DLD1 (cell line): Measurements from ENCODE around the gene PIANP.
"Not testable (repeated sequence)": the region's sequence is repeated elsewhere in the genome, so short reads cannot be mapped to it uniquely, and the experiment has no call there.

ENCODE experiments used
- in situ Hi-C: cut with HindIII; loops from 2 replicates; pipeline ENCODE4 v1.10.0; 2017; ENCODE audit warnings: low sequenced_read_pairs

The PIANP gene

DNA sequence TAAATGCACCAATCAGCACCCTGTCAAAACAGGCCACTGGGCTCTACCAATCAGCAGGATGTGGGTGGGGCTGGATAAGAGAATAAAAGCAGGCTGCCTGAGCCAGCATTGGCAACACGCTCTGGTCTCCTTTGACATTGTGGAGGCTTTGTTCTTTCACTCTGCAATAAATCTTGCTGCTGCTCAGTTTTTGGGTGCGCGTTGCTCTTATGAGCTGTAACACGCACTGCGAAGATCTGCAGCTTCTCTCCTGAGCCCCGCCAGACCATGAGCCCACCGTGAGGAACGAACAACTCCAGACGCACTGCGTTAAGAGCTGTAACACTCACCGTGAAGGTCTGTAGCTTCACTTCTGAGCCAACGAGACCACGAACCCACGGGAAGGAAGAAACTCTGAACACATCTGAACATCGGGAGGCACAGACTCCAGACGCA lies 8.4 kb upstream of the PIANP start:
- in situ Hi-C loops: no loop called here

GRCh38 chr12:6708351-6708750 lies 7.7 kb upstream of the PIANP start:
- in situ Hi-C loops: not testable (repeated sequence)

DNA sequence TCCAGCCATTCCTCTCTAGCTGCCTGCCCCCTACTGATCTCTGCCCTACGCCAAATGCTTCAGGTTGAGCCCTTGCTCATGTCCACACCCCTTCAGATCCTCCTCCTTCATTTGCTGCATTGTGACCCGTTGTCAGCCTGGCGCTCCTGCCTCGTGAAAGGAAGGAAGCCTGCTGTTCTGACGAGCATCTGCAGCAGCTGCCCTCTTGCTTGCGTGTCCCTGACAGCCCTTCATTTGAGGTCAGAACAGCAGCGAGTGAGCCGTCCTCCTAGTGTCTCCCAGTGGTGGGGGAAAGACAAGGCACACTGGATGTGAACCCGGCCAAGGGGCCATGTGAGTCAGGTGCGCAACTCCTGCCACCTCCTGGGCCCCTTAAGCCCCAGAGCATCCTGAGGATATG lies 3.0 kb upstream of the PIANP start:
- in situ Hi-C loops: no loop called here

DNA sequence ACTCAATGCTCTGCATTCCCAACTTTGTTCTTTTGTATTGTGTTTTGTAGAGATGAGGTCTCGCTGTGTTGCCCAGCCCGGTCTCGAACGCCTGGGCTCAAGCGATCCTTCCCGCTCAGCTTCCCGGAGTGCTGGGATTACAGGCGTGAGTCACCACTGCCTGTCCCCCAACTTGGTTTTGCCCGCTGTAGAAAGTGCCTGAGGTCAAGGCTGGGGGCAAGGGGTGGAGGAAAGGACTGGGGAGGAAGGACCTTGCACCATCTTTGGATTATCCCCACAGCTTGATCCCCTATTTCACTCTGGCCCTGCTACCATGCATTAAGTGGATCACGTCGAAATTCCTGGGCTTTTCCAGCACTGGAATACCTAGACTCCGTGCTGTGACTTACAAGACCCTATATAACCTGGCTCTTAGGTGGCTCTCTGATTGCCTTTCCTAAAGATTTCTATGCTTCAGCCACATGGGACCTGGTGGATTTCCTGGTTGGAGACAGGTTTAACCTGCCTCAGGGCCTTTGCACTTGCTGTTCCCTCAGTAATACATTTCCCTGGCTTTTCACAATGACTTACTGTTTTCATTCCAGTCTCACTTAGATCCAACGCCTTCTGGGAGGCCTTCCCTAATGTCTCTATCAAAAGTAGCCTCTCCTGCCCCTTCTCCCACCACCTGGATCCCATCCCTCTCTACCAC lies 608 bp upstream of the PIANP start:
- in situ Hi-C loops: no loop called here

- in situ Hi-C loops: no loop called here
These were observed 498 bp downstream of the PIANP start for GRCh38 chr12:6699989-6700645.

- in situ Hi-C loops: no loop called here
These were observed 1.2 kb downstream of the PIANP start for GRCh38 chr12:6699259-6699988.

DNA sequence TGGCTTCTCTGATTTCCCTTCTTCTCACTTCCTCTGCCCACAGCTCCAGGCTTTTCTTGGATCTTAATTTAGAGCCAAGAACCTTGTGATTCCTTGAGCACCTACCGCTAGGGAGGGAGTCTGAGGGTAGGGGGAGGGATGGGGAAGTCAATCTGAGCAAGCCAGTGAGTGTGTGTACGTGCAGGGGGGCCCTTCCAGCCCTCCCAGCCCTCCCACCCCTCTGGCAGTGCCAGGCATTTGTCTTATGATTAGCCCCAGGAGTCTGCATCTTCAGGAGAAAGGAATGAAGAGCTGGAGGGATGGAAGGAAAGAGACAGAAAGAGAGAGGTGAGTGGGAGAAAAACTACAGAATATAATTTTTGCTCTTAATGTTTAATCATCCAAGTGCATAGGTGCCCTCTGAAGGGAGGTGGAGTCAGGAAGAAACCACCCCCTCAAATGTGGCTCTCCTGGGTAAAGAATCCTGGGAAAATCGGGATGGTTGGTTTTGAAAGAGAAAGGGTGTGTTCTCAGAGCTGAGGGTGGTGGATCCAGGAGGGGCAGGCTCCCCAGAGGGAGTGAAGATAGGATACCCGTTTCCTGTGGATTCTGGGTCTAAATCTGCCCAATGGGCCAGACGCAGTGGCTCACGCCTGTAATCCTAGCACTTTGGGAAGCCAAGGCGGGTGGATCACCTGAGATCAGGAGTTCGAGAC lies 2.1 kb downstream of the PIANP start:
- in situ Hi-C loops: no loop called here

GRCh38 chr12:6697584-6698351 lies 2.8 kb downstream of the PIANP start:
- in situ Hi-C loops: no loop called here

- in situ Hi-C loops: no loop called here
These were observed 3.7 kb downstream of the PIANP start for GRCh38 chr12:6696690-6697583.

DNA sequence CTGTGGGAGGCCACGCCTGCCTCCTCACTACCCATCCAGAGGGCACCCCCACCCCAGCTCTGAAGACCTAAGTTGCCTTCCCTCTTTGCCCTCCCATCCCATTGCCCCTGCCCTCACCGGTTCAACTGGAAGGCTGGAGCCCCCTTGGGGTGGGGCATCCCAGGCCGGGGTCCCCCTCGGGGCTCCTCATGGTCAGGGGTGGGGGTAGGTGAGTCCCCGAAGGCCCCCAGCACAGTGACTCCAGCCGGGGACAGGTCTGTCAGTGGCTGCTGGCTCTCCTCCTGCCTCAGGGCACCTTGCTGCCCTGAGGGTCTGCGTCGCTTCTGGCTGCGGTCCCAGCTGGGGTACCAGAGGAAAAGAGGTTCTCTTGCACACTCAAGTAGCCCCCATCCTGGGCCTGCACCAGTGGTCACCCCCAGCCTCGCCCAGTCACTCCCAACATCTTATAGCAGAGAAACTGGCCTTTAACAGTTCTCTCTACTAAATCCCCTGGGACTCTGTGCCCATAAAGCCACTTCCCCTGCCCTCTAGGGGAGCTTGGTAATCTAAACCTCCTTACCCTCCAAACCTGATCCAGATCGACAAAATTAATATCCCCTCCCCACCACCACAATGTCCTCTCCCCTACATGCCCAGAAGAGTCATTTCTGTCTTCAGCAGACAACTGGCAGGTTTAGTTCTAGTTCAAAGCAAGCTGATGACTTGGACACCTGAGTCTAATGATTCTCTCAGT lies 5.1 kb downstream of the PIANP start:
- in situ Hi-C loops: no loop called here

- in situ Hi-C loops: no loop called here
These were observed 5.9 kb downstream of the PIANP start for GRCh38 chr12:6694701-6695100.

- in situ Hi-C loops: no loop called here
These were observed 6.7 kb downstream of the PIANP start for GRCh38 chr12:6693832-6694355.

- in situ Hi-C loops: no loop called here
These were observed 7.7 kb downstream of the PIANP start for GRCh38 chr12:6692888-6693287.

DNA sequence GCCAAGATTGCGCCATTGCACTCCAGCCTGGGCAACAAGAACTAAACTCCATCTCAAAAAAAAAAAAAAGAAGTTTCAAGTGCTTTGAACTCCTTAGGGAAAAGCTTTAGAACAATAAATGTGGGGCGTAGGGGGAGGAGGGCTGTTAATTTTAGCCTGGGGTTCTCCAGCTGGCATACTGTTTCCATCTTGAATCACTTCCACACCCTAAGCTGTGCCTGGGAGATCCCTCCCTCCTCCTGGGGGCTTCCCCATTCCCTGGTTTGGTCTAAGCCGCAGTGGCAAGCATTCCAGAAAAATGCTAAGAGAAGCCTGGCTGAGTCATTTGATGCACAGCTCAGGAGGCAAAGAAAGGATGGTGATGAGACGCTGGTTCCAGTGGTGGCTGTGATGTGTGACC lies 9.1 kb downstream of the PIANP start:
- in situ Hi-C loops: no loop called here

GRCh38 chr12:6688999-6689882 lies 11.4 kb downstream of the PIANP start, which contains the start of gene ZNF384:
Gene ZNF384, minus strand, starts transcription at chr12:6689375. Its CDS starts 9,855 bp downstream, at chr12:6679520.
- in situ Hi-C loops: no loop called here

DNA sequence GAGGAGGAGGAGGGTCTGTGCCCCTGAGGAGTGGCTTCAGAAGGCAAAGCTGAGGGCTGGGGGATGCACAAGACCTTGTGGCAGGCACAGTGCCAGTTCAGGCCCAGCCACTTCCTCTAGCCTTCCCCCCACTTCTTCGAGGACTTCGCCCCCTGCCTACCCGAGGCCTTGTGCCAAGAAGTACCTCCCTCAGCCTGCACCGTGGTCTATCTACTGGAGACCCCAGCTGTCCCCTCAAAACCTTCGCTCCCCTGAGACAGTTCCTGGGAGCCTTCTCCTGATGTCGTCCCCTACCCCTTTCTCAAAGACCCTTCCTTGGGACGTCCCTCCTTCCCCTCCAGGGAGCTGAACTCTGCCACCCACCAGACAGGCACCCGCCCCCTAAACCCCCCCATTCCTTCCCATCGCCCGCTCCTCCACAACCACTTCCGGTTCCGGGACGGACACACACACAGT lies 12.0 kb downstream of the PIANP start:
- in situ Hi-C loops: no loop called here

DNA sequence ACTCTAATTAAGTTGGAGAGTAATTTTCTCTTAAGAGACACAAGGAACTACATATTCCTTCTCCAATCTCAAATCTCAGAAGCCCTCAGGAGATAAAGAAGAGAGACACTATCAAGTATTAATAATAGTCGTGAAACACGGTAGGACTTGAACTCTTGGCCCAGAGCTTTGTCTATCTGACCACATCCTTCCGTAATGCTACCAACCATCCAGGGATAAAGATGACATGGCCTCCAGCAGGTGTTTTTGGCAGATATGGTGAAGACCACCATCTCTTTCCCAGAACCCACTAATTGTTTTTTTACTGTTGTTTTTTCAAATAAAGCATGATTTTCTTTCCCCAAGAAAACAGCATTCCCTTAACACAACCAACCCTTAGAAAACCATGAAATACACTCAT lies 14.8 kb downstream of the PIANP start:
- in situ Hi-C loops: no loop called here

DNA sequence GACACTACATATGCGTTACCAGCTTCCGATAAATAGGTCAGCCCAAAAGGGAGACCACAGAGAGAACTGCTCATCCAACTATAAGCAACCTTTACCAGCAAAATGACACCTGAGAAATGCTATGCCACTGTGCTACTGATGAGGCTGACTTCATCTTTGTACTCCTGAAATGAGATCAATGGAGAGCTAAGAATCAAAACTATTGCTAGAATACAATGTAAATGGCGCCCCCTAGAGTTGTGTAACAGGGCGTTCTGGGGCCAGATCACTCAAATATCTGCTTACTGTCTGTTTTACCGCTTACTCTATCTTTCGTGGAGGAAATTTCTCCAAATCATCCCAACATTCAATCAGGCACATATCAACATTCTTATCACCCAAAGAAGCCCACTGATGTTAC lies 16.0 kb downstream of the PIANP start:
- in situ Hi-C loops: no loop called here
